GM12892 (cell line): ENCODE results near the gene TPRKB.

Experiments
- POLR2A ChIP-seq: IDR thresholded peaks from 2 replicates; pipeline ENCODE4 v1.6.1; 2011; ENCODE audit warnings: low read depth, low read length, control low read depth
- TAF1 ChIP-seq: IDR thresholded peaks from 2 replicates; pipeline ENCODE4 v1.6.1; 2011; ENCODE audit warnings: low read depth, mild to moderate bottlenecking, control low read depth, low read length, borderline replicate concordance

DNA sequence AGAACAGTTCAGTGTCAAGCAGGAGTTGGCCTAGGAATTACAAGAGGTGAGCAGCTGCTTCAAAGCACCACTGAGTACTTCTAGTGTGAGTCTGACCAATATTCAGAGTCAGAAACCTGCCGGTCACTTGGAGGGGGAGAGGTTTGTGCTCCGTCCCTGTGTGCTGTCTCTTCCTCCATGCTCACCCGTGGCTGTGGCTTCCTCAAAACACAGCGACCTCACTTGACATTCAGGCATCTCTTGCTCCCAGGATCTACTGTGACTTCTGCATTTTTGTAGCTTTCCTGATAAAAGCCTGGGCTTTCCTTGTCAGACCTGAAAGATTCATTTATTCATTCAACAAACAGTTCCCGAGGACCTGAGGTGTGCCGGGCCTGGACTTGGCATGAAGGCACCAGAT is 32.9 kb downstream of the TPRKB start:
- no peak for TF ChIP-seq TAF1
- no peak for TF ChIP-seq POLR2A
